ENCODE measurements around the gene ADGRL1.

- TF ChIP-seq POLR2A (IDR thresholded peaks at IDR 0.05) = no peak
- TF ChIP-seq CTCF (IDR thresholded peaks at IDR 0.05) = no peak
Observed at GRCh38 chr19:14164082-14164481, 41.9 kb downstream of the ADGRL1 start.

All from stomach (tissue), 4 donors.